Activated T-cell treated with anti-CD3 and anti-CD28 coated beads for 1 hour (primary cell): Measurements from ENCODE around the gene ROPN1L.
"Not testable (repeated sequence)": the region's sequence is repeated elsewhere in the genome, so short reads cannot be mapped to it uniquely, and the experiment has no call there.

Experiments
- DNase-seq: peaks from one replicate; pipeline ENCODE4 v3.0.0-alpha.2; 2020; ENCODE audit warnings: low read depth

Gene ROPN1L

DNA sequence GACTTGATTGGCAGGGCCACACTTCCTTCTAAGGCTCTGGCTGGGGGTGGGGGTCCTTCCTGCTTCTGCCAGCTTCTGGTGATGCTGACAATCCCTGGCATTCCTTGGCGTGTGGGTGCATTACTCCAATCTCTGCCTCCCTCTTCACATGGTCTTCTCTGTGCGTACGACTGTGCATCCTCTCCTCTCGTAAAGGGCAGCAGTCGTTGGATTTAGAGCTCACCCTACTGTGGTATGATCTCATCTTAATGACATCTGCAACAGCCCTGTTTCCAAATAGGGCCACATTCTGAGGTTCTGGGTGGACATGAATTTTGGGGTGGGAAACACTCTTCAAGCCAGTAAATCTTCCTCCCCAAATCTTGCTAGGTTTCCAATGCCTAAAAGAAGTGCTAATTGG, 36.8 kb downstream of the ROPN1L start:
- DNase-seq = no peak

DNA sequence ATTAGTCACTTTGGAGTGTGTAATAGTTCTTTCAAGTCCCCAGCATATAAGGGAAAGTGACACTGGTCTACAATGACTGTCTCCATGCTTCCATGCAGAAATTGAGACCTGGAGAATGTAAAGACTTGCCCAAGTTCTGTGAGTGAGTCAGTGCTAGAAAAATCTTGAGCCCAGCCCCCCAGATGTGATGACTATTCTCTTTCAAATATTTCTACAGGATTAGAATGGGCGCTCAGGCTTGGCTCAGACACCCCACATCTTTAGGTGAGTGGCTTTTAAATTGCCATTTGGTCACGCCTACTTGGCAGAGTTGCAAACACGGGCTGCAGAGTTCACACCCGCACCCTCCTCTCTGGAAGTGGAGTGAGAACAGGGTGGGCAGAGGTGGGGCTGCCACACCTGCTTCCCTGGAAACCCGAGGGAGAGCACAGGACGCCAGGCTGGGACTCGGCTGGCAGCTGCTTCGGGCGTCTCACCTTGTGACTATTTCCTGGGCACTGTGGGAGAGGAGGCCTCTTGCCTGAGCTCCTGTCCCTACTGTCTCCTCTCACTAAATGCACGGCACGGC, 37.6 kb downstream of the ROPN1L start:
- DNase-seq = no peak

DNA sequence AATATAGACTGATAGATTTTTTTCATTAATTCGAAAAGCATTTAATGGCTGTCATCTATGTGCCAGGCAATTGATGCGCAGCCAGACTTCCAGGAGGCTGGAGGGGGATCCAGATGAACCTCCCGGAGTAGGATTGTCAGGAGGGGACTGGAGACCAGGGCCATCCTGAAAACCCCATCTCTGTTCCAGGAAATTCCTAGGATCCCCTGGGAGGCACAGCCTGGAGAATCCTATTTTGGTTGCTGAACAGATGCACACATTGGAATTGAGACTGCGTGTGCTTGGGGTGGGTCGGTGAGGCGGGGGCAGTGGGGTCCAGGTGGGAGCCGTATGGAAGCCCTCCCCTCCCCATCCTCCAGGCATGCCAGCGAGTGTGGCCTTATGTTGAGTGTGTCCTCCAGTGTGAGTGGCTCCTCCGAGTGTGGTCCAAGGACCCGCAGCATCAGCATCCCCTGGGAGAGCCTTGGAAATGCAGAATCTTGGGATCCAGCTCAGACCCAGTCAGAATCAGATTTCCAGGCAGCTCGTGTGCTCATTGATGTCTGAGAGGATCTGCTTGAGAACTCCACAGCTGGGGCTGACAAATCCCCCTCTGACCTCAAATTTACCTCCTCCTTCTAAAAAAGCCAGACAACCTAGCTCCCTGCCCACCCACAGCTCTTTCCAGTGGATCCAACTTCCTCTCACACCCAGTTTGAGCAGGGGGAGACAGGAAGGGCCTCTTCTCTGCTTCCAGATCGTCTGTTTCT, 38.7 kb downstream of the ROPN1L start:
- no peak for DNase-seq

DNA sequence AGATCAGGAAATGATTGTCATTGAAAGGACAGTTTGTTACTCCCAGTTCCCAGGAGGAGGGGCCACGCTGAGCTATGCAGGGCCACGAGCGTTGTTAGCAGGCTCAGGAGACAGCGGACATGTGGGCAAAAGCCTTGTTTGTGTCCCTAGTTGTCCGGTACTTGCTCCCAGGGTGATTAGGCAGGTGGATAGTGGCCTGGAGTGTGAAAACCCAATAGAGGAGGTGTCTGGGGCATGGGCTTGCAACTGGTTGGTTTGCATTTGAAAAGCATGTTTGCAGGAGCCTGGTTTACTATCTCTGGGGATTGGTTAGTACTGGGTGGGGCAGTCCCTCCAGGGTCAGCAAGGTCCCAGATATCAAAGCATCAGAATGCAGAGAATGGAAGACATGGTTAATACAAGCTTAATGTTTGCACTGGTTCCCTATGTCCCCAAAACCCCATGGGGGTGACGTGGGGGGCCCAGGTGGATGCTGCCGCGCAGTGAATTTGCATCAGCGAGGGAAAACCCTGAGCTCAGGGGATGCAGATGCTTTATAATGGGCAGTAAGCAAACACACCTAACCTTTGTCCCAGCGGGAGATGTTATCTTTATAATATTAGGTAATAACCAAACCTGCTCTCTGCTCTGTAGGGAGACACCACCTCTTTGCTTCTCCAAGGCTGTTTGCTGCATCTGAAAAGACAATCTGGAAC, 39.7 kb downstream of the ROPN1L start:
- DNase-seq = no peak

DNA sequence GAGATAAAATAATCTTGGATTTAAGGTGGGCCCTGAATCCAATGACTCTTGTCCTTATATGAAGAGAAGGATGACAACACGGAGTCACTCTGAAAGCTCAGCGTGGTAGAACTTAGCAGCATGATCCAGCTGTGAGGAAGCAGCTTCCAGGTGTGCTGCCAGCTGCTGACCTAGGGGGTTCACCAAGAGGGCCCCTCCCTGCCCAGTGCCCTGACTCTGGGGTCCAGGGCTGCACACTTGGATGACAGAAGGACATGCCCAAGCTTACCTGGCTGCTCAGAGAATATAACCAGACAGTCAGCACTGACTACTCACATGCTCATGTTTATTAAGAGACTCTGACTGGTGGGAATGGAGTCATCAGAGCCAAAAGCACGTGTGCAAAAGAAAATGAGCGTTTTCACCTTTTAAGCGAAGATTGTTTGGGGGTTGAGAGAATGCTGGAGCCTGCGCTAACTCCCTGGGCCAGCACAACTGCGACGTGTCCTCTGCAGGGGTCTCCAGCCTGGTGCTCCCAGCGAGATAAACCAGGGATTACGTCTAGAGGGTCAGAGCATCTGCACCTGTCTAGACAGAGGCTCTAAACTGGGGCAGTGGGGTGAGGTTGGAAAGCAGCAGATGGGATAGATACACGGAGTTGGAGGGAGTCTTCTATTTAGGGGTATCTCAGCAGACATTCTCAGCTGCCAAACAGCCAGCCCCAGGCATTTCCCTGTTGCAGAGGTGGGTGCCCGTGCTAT, 41.3 kb downstream of the ROPN1L start:
- DNase-seq = no peak

DNA sequence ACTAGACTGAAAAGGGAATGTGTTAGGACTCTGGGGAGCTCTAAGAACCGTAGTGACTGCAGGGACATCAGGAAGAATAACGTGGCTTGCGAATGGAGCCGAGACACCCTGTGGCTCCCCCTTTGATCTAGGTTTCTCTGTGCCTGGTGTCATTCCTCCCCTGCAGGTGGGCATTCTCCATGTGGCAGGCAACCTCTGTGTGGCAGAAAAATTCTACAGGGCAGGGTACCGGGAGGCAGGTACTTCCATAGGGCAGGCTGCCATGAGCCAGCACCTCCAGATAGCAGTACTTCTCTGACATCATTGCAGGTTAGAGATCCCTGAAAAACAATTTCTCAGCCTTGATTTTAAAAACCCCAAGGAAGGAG, 43.1 kb downstream of the ROPN1L start:
- DNase-seq = no peak

DNA sequence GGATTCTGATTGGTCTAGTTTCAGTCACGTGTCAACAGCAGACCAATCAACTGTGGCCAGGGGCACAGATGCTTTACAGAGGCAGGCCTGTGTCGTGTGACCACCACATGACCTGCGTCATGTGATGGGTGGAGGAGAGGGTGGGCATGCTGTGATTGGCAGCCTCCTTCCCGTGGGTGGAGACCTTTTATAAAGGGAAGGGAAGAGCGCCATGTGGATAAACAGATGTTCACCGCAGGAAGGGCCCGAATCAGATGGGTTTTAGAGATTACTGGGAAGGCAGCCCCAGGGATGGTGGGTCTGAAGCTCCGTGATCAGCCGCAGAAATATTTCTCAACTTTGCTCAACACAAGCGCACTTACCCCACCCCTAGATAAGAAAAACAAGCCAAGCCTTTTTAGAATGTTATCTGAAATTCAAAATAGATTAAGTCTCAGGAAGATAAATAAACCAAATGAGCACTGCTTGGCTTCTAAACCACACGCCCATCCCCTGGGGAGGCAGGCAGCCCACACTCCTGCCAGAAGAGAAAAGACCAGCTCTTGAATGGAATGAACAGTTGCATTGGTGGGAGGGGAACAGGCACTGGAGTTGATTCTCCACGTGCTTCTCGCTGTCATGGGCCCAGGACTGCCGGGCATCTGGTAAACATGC, 43.6 kb downstream of the ROPN1L start:
- no peak for DNase-seq

DNA sequence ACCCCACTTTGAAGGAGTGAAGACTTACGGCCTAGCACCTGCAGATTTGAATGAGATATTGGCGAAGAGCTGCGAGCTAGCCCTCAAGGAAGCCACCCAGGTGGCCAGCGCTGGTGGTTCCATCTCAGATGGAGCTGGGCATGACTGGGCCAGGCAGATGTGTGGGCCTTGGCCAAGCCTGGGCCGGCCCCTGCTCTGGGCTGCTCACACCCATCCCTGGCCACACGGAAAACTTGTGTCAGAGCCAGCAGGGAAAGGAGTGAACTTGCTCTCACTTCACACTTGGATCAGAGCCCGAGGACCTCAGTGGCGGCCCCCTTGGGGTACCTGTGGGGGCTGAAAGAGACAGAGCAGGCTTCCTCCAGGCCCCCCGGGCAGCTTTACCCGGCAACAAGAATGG, 44.2 kb downstream of the ROPN1L start:
- no peak for DNase-seq

DNA sequence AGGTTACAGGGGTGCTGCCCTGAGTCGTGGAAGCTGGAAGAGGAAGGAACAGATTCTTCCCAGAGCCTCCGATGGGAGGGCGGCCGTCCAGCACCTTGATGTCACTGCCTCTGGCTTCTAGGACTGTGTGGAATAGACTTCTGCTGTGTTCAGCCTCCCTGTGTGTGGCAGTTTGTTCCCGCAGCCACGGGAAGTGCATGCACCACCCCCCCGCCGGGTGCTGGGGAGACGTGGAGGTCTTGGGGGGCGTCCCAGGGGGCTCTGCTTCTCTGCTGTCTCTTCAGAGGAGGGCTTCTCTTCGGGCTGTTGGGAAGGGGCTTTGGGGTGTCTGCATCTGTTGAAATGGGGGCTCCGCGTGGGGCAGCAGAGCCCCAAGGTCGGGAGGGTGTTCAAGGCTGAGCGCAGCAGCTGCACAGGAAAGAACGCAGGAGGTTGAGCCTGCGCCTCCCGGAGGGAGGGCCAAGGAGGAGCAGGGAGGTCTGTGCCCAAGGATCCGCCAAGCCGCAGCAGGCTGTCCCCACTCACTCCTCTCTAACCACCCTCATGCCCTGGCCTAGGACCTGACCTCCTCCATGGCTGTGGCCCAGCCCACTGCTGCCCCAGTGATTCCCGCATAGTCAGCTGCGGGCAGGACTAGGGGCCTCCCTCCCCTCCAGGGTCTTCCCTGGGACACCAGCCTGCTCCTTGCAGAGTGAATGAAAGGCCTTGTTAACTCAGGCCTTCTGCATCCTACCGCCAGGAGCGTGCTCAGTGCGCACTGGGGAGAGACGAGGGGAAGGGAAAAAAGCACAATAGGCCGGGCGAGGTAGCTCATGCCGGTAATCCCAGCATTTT, 45.0 kb downstream of the ROPN1L start:
- no peak for DNase-seq

DNA sequence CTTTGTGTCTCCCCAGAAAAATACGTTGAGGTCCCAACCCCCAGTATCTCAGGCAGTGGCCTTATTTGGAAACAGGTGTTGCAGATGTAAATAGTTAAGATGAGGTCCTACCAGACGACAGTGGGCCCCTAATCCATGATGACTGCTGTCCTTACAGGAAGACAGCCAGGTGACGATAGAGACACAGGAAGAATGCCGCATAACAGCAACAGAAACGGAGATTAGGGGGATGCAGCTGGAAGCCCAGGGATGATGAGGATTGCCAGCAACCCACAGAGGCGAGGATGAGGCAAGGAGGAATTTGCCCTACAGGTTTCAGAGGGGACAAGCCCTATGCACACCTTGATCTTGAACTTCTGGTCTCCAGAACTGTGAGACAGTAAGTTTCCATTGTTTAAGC, 46.5 kb downstream of the ROPN1L start:
- DNase-seq = no peak

DNA sequence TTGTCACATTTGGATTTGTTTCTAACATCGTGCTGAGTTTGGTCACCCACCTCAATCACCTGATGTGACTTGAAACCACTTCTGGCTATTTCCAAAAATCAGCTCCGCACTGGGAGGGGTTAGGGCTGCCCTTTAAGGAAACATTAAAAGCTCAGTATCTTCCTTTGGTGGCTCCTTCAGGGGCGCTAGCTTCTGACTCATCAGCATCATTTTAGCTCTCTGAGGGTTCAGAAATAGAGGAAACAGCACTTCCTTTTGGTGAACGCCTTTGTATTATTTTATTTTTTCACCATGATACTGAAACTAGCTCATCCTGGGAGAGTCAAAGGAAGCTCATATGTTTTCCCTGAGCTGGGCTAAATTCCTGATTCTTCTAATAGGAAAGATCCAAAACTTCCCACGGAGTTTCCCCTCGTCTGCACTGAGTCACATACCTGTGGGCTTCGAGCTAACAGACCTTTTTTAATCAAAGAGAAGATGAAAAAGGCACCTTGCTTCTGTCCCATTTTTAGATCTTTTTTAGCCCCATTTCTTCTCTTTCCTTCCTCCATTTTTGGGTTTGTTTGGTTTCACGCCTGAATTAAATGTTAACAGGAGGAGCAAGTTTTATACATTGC, 48.2 kb downstream of the ROPN1L start:
- DNase-seq = no peak

DNA sequence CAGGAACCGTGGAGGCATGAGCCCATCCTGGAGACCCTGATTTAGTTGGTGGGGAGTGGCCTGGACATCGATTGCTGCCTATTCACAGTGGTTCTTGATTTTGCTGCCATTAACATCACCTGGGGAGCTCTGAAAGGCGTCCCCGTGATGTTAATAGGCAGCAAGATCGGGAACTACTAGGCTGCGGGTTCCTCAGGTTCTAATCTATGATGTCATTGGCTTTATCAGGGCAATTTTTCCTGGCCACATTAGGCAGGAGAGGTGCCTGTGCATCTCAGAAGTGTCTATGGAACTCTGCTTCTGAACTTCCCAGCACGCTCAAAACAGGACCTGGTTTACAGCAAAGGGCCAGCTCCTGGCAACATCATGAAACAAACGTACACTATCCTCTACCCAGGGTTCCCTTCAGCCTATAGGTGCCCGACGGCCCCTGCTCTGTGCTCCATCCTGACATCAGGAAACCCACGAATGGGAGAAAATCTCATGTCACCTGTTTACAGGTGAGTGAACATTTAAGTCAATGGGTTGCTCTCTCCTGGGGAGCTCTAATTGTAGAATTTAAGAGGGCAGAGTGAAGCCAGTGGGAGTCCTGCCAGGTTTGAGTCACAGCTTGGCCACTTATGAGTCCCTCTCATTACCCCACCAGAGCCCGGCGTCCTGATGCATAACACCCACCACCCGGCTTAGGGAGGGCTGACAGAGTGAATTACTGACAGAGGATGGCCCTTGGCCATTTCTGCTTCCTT, 49.4 kb downstream of the ROPN1L start:
- no peak for DNase-seq

DNA sequence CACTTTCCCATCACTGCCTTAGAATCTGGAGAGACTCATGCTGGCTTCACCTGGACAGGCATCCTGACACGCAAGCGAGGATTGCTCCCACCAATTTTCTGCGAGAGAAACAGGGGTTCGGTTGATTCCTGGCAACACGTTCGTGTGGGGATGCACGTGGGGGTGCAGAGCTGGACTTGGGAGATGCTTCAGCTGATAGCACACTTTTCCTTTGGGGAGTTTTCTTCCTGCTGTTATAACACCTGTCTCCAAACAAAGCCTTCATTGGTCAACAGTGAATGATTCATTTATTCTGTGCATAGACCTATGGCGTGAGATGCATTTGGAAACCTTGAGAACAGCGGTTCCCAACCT, 50.0 kb downstream of the ROPN1L start:
- DNase-seq = no peak

DNA sequence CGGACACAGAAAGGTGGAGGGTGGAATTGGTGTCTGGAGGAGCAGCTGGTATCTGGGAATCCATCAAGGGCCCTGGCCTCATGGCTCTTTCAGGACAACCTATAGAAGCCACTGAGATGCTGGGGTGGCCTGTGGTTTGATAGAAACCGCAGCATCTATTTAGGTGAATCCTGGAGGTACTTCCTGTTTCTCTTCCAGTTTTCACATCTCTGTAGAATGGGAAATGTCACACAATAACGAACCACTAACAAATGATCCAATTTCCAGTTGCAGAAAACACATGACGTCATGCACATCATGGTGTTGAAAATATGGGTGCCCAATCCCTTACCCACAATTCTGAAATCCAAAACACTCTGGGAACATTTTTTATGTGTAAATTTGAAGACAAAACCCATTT, 52.2 kb downstream of the ROPN1L start:
- DNase-seq = no peak

DNA sequence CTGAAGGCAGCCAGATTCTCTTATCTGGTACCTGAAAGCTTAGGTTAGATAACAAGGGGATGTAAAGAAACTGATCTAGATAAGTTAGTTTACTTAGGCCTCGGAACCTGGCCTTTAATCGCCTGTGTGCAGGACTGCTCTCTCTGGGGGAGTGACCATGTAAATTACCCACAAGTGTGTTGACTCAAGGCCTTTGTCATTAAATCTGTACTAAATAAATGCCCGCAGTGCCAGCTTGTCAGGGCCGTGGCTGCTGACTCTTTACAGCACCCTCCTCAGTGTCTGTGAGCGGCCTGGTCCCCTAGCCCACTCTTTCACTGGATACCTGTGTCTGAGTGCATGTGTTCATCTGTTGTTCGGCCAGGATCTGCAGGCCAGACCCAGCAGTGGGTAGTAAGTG, 52.8 kb downstream of the ROPN1L start:
- not testable (repeated sequence) for DNase-seq

DNA sequence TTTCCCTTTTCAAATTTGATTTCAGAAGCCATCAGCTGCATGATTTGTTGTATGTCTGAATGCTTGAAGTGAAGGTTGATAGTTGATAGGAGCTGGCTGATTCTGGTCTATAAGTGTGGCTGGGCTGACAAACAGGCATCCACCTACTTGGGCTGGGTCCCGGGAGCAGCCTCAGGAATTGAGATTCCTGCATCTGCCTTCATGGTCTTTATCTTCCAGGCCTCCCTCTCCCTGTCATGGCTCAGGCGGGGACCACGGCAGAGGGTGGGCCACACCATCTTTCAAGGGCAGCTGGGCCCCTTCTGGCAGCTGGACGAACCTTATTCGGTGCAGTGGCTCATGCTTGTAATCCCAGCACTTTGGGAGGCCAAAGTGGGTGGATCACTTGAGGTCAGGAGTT, 55.9 kb downstream of the ROPN1L start:
- no peak for DNase-seq

DNA sequence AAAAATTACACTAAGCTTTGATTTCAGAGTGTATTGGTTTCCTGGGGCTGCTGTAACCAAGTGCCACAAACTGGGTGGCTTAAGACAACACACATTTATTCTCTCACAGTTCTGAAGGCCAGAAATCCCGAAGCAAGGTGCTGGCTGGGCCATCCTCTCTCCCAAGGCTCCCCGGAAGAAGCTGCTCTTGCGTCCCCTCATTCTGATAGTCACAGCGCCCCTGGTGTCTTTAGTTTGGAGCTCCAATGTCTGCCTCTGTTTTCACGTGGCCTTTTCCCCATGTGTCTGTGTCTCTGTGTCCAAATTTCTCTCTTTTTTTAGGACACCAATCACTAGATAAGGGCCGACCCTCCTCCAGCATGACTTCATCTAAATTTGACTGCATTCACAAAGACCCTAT, 56.7 kb downstream of the ROPN1L start:
- DNase-seq = no peak

DNA sequence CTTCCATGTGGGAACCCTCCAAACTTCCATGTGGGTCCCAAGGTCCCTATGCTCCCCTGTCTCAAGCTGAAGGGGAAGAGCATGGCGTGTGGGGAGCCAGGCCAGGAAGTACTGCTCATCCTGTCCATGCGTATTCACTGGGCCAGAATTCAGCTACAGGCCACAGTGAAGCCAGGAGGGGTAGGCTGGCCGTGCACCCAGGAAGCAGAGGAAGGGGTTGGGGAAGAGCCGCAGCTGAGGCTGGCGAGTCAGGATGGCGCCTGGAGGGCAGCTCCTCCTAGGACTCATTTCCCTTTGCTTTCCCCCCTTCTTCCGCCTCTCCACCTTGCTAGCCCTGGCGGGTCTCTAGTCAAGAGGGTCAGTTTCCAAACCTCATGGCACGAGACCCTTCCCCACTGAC, 57.4 kb downstream of the ROPN1L start:
- DNase-seq = no peak

DNA sequence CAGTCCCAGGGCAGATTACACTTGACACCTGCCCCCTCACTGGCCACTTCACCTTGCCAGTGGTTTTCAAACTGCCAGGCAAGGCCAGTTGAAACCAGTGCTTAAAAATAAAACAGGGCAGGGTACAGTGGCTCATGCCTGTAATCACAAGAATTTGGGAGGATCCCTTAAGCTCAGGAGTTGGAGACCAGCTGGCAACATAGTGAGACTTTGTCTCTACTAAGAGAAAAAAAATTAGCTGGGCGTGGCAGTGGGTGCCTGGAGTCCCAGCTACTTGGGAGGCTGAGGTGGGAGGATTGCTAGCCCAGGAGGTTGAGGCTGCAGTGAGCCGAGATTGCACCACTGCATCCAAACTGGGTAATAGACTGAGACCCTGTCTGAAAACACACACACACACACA, 58.1 kb downstream of the ROPN1L start:
- DNase-seq = no peak

DNA sequence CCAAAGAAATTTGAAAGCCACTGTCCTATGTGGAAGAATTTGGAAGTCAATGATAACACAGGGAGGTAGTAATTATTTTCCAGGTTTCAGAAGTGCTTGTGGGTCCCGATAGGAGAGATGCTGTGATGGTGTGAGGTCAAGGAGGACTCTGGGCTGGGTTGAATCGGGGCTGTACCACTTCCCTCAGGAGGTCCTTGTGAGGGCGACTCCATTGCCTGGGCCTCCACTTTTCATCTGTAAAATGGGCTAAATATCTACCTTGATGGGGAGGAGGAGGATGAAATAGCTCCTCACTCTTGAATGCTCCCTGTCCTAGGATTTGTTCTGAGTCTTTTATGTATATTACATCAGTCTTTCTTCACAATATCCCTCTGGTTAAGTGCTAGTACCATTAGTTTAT, 59.0 kb downstream of the ROPN1L start:
- DNase-seq = no peak
